ENCODE results near the gene TMTC2.

- TF ChIP-seq POLR2AphosphoS5 (IDR thresholded peaks at IDR 0.05; ENCODE audit: borderline replicate concordance, low read depth, low read length), result no peak
- TF ChIP-seq EZH2 (IDR thresholded peaks at IDR 0.05), result no peak
- TF ChIP-seq FOXP2 (optimal IDR thresholded peaks at IDR 0.05; ENCODE audit: control extremely low read depth, extremely low read length, insufficient read depth), result no peak
Measured at GRCh38 chr12:82930301-82930700, 243.6 kb downstream of the TMTC2 start.

All from SK-N-MC (cell line).